ENCODE results near the gene LBX2. TPM values are rescaled to one million over a fixed set of nuclear protein-coding genes. Genes with fewer than 3 reads are reported as not detected.
A peak's percentile ranks its signal among the peaks of the same experiment; 100 is the strongest.

LBX2 gene
- polyA plus RNA-seq, 1 donor (not counting 4 experiments of a cell fraction or from before 2014, with no cell fraction given), result 0.09 TPM

DNA sequence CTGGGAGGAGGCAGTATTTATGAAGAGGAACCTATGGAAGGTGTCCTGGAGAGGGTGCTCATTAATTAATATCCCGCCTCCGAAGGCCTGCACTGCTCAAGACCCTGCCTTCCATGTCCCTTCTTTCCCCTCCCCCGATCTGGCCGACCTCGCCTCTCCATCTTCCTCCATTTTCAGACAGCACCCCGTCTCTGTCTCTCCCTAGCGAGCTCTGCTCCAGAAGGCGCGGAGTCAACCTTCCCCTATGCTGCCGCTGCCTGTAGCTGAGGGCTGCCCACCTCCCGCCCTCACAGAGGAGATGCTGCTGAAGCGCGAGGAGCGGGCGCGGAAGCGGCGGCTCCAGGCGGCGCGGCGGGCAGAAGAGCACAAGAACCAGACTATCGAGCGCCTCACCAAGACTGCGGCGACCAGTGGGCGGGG lies 42.3 kb downstream of the LBX2 start:
- Histone ChIP-seq H3K9me1 (ENCODE audit: control insufficient read depth, extremely low read depth, insufficient read depth, low read length) (no peaks in the 10 kb centered on the region), H3K9ac (ENCODE audit: control insufficient read depth, extremely low read depth, insufficient read depth, low read length) (peak overlapping the region; percentile 95), H3K27ac (ENCODE audit: control insufficient read depth, insufficient read depth, low read length) (peak overlapping the region; percentile 72), H2AFZ (ENCODE audit: control insufficient read depth, low read length) (peak overlapping the region; percentile 58), H3K27me3 (ENCODE audit: control insufficient read depth, extremely low read depth, insufficient read depth, low read length) (no peaks in the 10 kb centered on the region), H3K36me3 (ENCODE audit: control insufficient read depth in 2 of 2, extremely low read depth in 1 of 2, insufficient read depth in 2 of 2, low read length in 2 of 2) (peaks cover 7 to 13% of the 10 kb centered on the region in 2 experiments), H3K4me1 (ENCODE audit: control insufficient read depth, extremely low read depth, insufficient read depth, low read length) (peaks cover 21% of the 10 kb centered on the region), H4K20me1 (ENCODE audit: control insufficient read depth, extremely low read depth, insufficient read depth, low read length) (no peaks in the 10 kb centered on the region), H3K79me2 (ENCODE audit: control insufficient read depth, insufficient read depth, low read length) (peaks cover 20% of the 10 kb centered on the region), H3K4me3 (ENCODE audit: control insufficient read depth in 2 of 3, extremely low read depth in 1 of 3, insufficient read depth in 2 of 3, low read depth in 1 of 3, low read length in 3 of 3) (peak overlapping the region; percentile 47 to 79 (median 73)), H3K4me2 (ENCODE audit: control insufficient read depth, extremely low read depth, insufficient read depth, low read depth, low read length) (peak overlapping the region; percentile 79), H3K9me3 (ENCODE audit: control insufficient read depth, low read depth, low read length) (no peaks in the 10 kb centered on the region)
- dilution Hi-C loops (cut with MboI; ENCODE audit: extremely low pct_ligation_motif_present, low sequenced_read_pairs), result no loop called here
- FAIRE-seq, result no peak
- TF ChIP-seq, protein P1, sequence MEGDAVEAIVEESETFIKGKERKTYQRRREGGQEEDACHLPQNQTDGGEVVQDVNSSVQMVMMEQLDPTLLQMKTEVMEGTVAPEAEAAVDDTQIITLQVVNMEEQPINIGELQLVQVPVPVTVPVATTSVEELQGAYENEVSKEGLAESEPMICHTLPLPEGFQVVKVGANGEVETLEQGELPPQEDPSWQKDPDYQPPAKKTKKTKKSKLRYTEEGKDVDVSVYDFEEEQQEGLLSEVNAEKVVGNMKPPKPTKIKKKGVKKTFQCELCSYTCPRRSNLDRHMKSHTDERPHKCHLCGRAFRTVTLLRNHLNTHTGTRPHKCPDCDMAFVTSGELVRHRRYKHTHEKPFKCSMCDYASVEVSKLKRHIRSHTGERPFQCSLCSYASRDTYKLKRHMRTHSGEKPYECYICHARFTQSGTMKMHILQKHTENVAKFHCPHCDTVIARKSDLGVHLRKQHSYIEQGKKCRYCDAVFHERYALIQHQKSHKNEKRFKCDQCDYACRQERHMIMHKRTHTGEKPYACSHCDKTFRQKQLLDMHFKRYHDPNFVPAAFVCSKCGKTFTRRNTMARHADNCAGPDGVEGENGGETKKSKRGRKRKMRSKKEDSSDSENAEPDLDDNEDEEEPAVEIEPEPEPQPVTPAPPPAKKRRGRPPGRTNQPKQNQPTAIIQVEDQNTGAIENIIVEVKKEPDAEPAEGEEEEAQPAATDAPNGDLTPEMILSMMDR (optimal IDR thresholded peaks at IDR 0.05 in 1 of 3, IDR thresholded peaks at IDR 0.05 in 1 of 3, conservative IDR thresholded peaks at IDR 0.05 in 1 of 3; ENCODE audit: extremely low read depth in 1 of 3, insufficient read depth in 2 of 3, low read length in 3 of 3), result no peak
- no peak for TF ChIP-seq EZH2 (IDR thresholded peaks at IDR 0.05; ENCODE audit: low read length)
- no peak for DNase-seq (ENCODE audit: low read depth, low spot score)

DNA sequence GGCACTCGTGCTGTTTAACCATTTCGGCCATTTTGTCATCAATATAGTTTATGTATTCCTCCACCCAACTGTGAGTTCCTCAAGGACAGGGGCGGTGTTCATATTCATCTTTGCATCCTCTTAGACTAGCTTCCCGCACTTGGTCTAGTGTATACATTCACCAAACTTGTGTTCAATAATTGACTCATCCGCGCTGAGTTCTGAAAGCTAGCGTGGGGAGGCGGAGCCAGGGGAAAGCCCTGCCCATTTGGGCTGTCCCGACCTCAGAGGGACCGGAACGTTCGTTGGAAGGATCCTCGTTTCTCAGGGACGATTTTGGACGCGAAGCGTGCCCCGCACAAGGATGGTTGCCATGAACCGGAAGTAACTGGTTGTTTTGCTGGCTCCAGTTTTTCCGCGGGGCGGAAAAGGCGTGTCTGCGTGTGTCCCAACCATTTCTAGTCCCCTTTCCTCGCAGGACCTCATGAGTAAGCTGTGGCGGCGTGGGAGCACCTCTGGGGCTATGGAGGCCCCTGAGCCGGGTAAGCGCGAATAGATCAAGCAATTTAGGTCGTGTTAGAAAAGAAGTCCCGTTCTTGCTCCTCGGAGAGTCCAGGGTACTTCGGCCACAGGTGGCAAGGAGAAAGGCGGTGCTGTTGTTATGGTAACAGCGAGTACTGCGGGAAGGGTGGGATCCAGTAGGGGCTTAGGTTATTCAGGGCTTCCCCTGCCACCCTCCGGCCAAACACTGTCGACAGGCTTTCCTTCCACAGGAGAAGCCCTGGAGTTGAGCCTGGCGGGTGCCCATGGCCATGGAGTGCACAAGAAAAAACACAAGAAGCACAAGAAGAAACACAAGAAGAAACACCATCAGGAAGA lies 44.5 kb downstream of the LBX2 start, which contains the start of gene INO80B:
Gene INO80B, plus strand, starts transcription at position 434 of the 858 bp plus-strand sequence. Its CDS starts 30 bp downstream, at position 464.
- FAIRE-seq (peak; percentile 76), DNase-seq (ENCODE audit: low read depth, low spot score) (peak; percentile 90)
- Histone ChIP-seq H3K4me2 (ENCODE audit: control insufficient read depth, extremely low read depth, insufficient read depth, low read depth, low read length) (peak within 1 kb of the TSS; percentile 79), H3K9ac (ENCODE audit: control insufficient read depth, extremely low read depth, insufficient read depth, low read length) (peak within 1 kb of the TSS; percentile 76), H3K27ac (ENCODE audit: control insufficient read depth, insufficient read depth, low read length) (peak within 1 kb of the TSS; percentile 65), H3K79me2 (ENCODE audit: control insufficient read depth, insufficient read depth, low read length) (peaks cover 20% of the 10 kb centered on the region), H3K4me1 (ENCODE audit: control insufficient read depth, extremely low read depth, insufficient read depth, low read length) (peaks cover 21% of the 10 kb centered on the region), H3K4me3 (ENCODE audit: control insufficient read depth in 2 of 3, extremely low read depth in 1 of 3, insufficient read depth in 2 of 3, low read depth in 1 of 3, low read length in 3 of 3) (peak within 1 kb of the TSS; percentile 72 to 84 (median 79)), H2AFZ (ENCODE audit: control insufficient read depth, low read length) (peak within 1 kb of the TSS; percentile 72), H3K9me3 (ENCODE audit: control insufficient read depth, low read depth, low read length) (no peaks in the 10 kb centered on the region), H4K20me1 (ENCODE audit: control insufficient read depth, extremely low read depth, insufficient read depth, low read length) (no peaks in the 10 kb centered on the region), H3K27me3 (ENCODE audit: control insufficient read depth, extremely low read depth, insufficient read depth, low read length) (no peaks in the 10 kb centered on the region), H3K9me1 (ENCODE audit: control insufficient read depth, extremely low read depth, insufficient read depth, low read length) (no peaks in the 10 kb centered on the region), H3K36me3 (ENCODE audit: control insufficient read depth in 2 of 2, extremely low read depth in 1 of 2, insufficient read depth in 2 of 2, low read length in 2 of 2) (no peaks in the 10 kb centered on the region)
- dilution Hi-C loops (cut with MboI; ENCODE audit: extremely low pct_ligation_motif_present, low sequenced_read_pairs), result no loop called here
- TF ChIP-seq, protein P1 (optimal IDR thresholded peaks at IDR 0.05 in 1 of 3, IDR thresholded peaks at IDR 0.05 in 1 of 3, conservative IDR thresholded peaks at IDR 0.05 in 1 of 3; ENCODE audit: extremely low read depth in 1 of 3, insufficient read depth in 2 of 3, low read length in 3 of 3), result no peak
- no peak for TF ChIP-seq EZH2 (IDR thresholded peaks at IDR 0.05; ENCODE audit: low read length)

All from keratinocyte (primary cell).